IMR-90 (cell line): Measurements from ENCODE around the gene FER. TPM values are rescaled to one million over a fixed set of nuclear protein-coding genes. Genes with fewer than 3 reads are reported as not detected.

Source experiments
- ATAC-seq: fragments of 200-7000 bp; cut with Tn5 transposase; 2 replicates; pipeline ENCODE4 v1.9.1; 2020; ENCODE audit warnings: low read depth, mild to moderate bottlenecking, moderate library complexity
- BruUV-seq: library from RNA; stranded (reverse); fragments of 400-500 nt; replicated peaks from 2 replicates; lab custom pipeline; 2021; lab: Mats Ljungman, UMichigan
- CTCF ChIA-PET: fragments of 300-600 bp; formaldehyde crosslinking; extraction: SDS; loops from one replicate; lab custom pipeline; 2021; ENCODE audit warnings: antibody characterized with exemption; lab: Yijun Ruan, JAX
- POLR2A ChIA-PET: fragments of 300-600 bp; sonication (Branson Sonifier 250); formaldehyde crosslinking; loops from one replicate; lab custom pipeline; 2022; ENCODE audit warnings: antibody characterized with exemption; ENCODE audit not compliant: unreplicated experiment; lab: Charles Lee
- DNase-seq: peaks from one replicate; pipeline ENCODE4 v3.0.0; 2013
- H2AFZ ChIP-seq: replicated peaks from 2 replicates; pipeline ENCODE3; 2013; ENCODE audit warnings: low read length, mild to moderate bottlenecking; ENCODE audit not compliant: poor library complexity
- H2AK5ac ChIP-seq: 2 replicates; pipeline ENCODE4 v1.6.1; 2013; ENCODE audit warnings: low read depth, low read length, inconsistent platforms
- H2AK9ac ChIP-seq: replicated peaks from 2 replicates; pipeline ENCODE3; 2013; ENCODE audit warnings: mild to moderate bottlenecking, low read depth, low read length, moderate library complexity; ENCODE audit not compliant: poor library complexity
- H2BK120ac ChIP-seq: 2 replicates; pipeline ENCODE4 v1.6.1; 2013; ENCODE audit warnings: low read depth, low read length, inconsistent platforms
- H2BK15ac ChIP-seq: 3 replicates; pipeline ENCODE4 v1.6.1; 2013; ENCODE audit warnings: low read depth, low read length, inconsistent platforms
- H2BK20ac ChIP-seq: 2 replicates; pipeline ENCODE4 v1.6.1; 2013; ENCODE audit warnings: low read depth, mild to moderate bottlenecking, inconsistent platforms, low read length, moderate library complexity
- H2BK5ac ChIP-seq: 2 replicates; pipeline ENCODE4 v1.6.1; 2013; ENCODE audit warnings: mild to moderate bottlenecking, low read depth, low read length, inconsistent platforms; ENCODE audit not compliant: poor library complexity, severe bottlenecking
- H3K14ac ChIP-seq: replicated peaks from 2 replicates; pipeline ENCODE4 v1.6.1; 2013; ENCODE audit warnings: low read depth, low read length, inconsistent platforms
- H3K18ac ChIP-seq: 2 replicates; pipeline ENCODE4 v1.6.1; 2013; ENCODE audit warnings: low read depth, low read length, control low read depth
- H3K23ac ChIP-seq: 2 replicates; pipeline ENCODE4 v1.6.1; 2013; ENCODE audit warnings: low read depth, low read length, inconsistent platforms
- H3K27ac ChIP-seq: 2 replicates; pipeline ENCODE4 v1.5.1; 2013; ENCODE audit warnings: mild to moderate bottlenecking, control low read depth, low read length; ENCODE audit not compliant: insufficient read depth
- H3K27me3 ChIP-seq: 2 replicates; pipeline ENCODE4 v1.6.1; 2013; ENCODE audit warnings: low read length; ENCODE audit not compliant: control insufficient read depth, insufficient read depth
- H3K36me3 ChIP-seq: 2 replicates; pipeline ENCODE4 v1.6.1; 2013; ENCODE audit warnings: low read length, mixed read lengths; ENCODE audit not compliant: control insufficient read depth, insufficient read depth
- H3K4ac ChIP-seq: 2 replicates; pipeline ENCODE4 v1.6.1; 2013; ENCODE audit warnings: low read depth, low read length, inconsistent platforms
- H3K4me1 ChIP-seq: 2 replicates; pipeline ENCODE4 v1.6.1; 2013; ENCODE audit warnings: low read length, mixed read lengths; ENCODE audit not compliant: control insufficient read depth, insufficient read depth
- H3K4me2 ChIP-seq: 2 replicates; pipeline ENCODE4 v1.6.1; 2013; ENCODE audit warnings: low read depth, mild to moderate bottlenecking, control low read depth, low read length, moderate library complexity
- H3K4me3 ChIP-seq: 2 replicates; pipeline ENCODE4 v1.5.1; 2013; ENCODE audit warnings: low read depth, mild to moderate bottlenecking, control low read depth, low read length, moderate library complexity; ENCODE audit not compliant: insufficient read depth
- H3K56ac ChIP-seq: 2 replicates; pipeline ENCODE4 v1.6.1; 2013; ENCODE audit warnings: low read length, inconsistent platforms; ENCODE audit not compliant: insufficient read depth; ENCODE audit errors: extremely low read depth
- H3K79me1 ChIP-seq, 2 experiments: 2 replicates each; pipeline ENCODE4 v1.6.1; 2013; ENCODE audit warnings: low read length in 2 of 2, inconsistent platforms in 1 of 2, low read depth in 1 of 2
- H3K9ac ChIP-seq: 2 replicates; pipeline ENCODE4 v1.6.1; 2013; ENCODE audit warnings: low read depth, low read length, control low read depth
- H3K9me1 ChIP-seq: 2 replicates; pipeline ENCODE4 v1.6.1; 2013; ENCODE audit warnings: low read length, inconsistent platforms; ENCODE audit not compliant: insufficient read depth
- H3K9me3 ChIP-seq: 2 replicates; pipeline ENCODE4 v1.6.1; 2013; ENCODE audit warnings: low read length; ENCODE audit not compliant: control insufficient read depth, insufficient read depth
- H4K20me1 ChIP-seq: 2 replicates; pipeline ENCODE4 v1.6.1; 2013; ENCODE audit warnings: low read length, inconsistent platforms; ENCODE audit not compliant: insufficient read depth
- H4K5ac ChIP-seq: 2 replicates; pipeline ENCODE4 v1.6.1; 2013; ENCODE audit warnings: mild to moderate bottlenecking, low read depth, low read length, control low read depth
- H4K8ac ChIP-seq, 2 experiments: 2 replicates each; pipeline ENCODE4 v1.6.1; 2013; ENCODE audit warnings: low read depth in 2 of 2, low read length in 2 of 2, control low read depth in 1 of 2, inconsistent platforms in 1 of 2
- H4K91ac ChIP-seq: 2 replicates; pipeline ENCODE4 v1.6.1; 2013; ENCODE audit warnings: low read depth, low read length, inconsistent platforms; ENCODE audit not compliant: insufficient read depth
- MXI1 ChIP-seq: IDR thresholded peaks from 2 replicates; pipeline ENCODE4 v1.6.1; 2012; ENCODE audit warnings: low read depth, mild to moderate bottlenecking, low read length, moderate library complexity, borderline replicate concordance
- WGBS, 2 experiments: methylation state at CpG; one replicate each; pipeline versions ENCODE4 v1.1.5 to v1.1.7; 2013; ENCODE audit warnings: missing lambda C conversion rate in 2 of 2; ENCODE audit not compliant: insufficient read length in 1 of 2; ENCODE audit errors: extremely low coverage in 2 of 2; 5-methylcytosine and 5-hydroxymethylcytosine counted together
- dilution Hi-C: fragments of 300-500 bp; cut with HindIII; formaldehyde crosslinking; loops from one replicate; pipeline ENCODE4 v1.14.3; 2018; ENCODE audit warnings: low sequenced_read_pairs; ENCODE audit not compliant: unreplicated experiment
- in situ Hi-C: fragments of 300-500 bp; cut with MboI; formaldehyde crosslinking; loops from 3 replicates; pipeline ENCODE4 v1.14.3; 2019; ENCODE audit warnings: low sequenced_read_pairs, inconsistent platforms, mixed read lengths
- intact Hi-C: fragments of 100-400 bp; cut with micrococcal nuclease; formaldehyde crosslinking; loops from 2 replicates; pipeline ENCODE4 v1.10.0; 2022
- polyA plus RNA-seq, 3 experiments: library from polyadenylated mRNA; depleted of rRNA; stranded (reverse); fragments of >200 nt; gene quantifications; 2 replicates each; pipeline ENCODE4 v1.2.3, GENCODE V29; 2012; ENCODE audit warnings: low replicate concordance in 1 of 3
- total RNA-seq: library from RNA; depleted of rRNA; stranded (reverse); fragments of >200 nt; gene quantifications from 2 replicates; pipeline ENCODE4 v1.2.3, GENCODE V29; 2012

Gene FER
- total and polyA plus RNA-seq, 2 of the 4 experiments (the other 2 are of a cell fraction): 3.5 to 32.4 TPM

DNA sequence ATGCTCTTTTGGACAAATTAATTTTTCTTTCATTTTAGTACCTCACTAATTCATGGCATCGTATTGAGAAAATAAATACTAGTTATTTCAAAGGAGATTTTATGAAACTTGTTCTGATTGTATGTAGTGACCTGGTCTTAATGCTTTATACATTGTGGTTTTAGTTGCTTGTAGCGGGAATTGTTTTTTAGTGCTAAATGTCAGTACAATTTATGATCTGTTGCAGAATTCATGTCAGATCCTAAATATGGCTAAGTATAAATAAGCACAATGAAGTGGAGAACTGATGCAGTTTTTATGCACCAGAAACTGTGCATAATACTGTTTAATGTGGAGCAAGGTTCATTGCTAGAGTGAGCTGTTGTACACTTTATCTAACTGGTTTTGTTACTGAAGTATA is 353.3 kb downstream of the FER start:
- ATAC-seq: no peak
- dilution Hi-C loops: no loop called here

More for the DNA sequence above, 353.3 kb downstream of the FER start:
- Histone ChIP-seq H3K9me3 (no peaks in the 10 kb centered on the region), H3K18ac (no peak overlapping the region), H2AK9ac (no peak overlapping the region), H2AK5ac (no peak overlapping the region), H3K27me3 (no peaks in the 10 kb centered on the region), H3K79me1 (peaks cover 0 to 4% of the 10 kb centered on the region in 2 experiments; a peak in 1 of 4 replicates), H4K91ac (no peak overlapping the region), H3K4me2 (no peak overlapping the region), H2BK120ac (no peak overlapping the region), H3K36me3 (no peaks in the 10 kb centered on the region), H3K4me3 (no peak overlapping the region), H4K20me1 (no peaks in the 10 kb centered on the region), H3K4me1 (peaks cover under 1% of the 10 kb centered on the region; the same call in 1 of the 2 replicates), H3K4ac (no peak overlapping the region), H2AFZ (no peak overlapping the region), H3K9ac (no peak overlapping the region), H2BK5ac (no peak overlapping the region), H3K56ac (no peak overlapping the region), H4K8ac (no peak overlapping the region), H3K23ac (no peak overlapping the region), H2BK20ac (no peak overlapping the region), H3K14ac (no peak overlapping the region), H4K5ac (no peak overlapping the region), H3K27ac (no peak overlapping the region), H3K9me1 (no peaks in the 10 kb centered on the region), H2BK15ac (no peak overlapping the region)
- BruUV-seq: no TSS peak
- POLR2A ChIA-PET: no interaction called here
- intact Hi-C loops (no loop called here), in situ Hi-C loops (no loop called here)
- CTCF ChIA-PET: no interaction called here
- TF ChIP-seq MXI1: no peak
- no CpG with 5 or more reads among the region's 2 CpGs for WGBS, 2 experiments
- DNase-seq: peak; percentile 39
